ENCODE data around the gene CBLL1. TPM values are rescaled to one million over a fixed set of nuclear protein-coding genes. Genes with fewer than 3 reads are reported as not detected.

CBLL1 gene
- total RNA-seq, 1 donor from 2014 or later: 22.8 TPM

DNA sequence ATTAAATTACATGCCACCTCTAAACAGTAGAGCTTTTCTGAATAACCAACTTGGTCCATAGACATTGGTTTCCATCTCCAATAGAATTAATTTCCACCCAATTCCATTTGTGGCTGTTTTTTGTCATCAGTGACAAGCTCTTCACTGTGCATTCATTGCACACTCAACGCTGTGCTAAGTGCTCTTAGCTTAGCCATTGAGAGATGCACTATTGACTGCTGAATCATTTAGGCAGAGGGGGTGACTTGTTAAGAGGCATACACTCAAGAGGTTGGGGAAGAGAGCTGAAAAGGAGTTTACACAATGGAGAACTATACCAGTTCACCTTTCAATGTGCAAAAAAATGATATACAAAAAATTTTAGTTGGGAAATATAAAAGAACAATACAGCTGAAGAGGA is 31.9 kb upstream of the CBLL1 start:
- intact Hi-C loops (cut with DNase I): no loop called here
- Histone ChIP-seq H3K4me1 (no peaks in the 10 kb centered on the region), H3K27ac (no peak overlapping the region)

DNA sequence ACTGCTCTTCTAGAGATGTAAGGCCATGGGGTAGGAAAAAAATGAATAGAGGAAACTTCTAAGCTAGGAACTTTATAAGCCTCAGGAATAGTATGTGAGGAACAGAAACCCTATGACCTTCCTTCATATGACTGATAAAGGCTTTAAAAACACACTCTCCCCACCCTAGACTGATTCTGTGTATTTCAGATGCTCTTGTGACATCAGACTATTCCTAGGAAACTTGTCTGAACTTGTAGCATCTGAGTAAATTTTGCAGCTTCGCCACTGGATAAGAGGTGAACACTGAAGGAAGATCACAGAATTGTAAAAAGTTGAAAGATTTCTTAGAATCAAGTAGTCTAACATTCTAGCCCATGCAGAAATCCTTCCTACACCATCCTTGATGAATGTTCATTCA is 31.0 kb upstream of the CBLL1 start:
- Histone ChIP-seq H3K27me3 (no peaks in the 10 kb centered on the region), H3K9me3 (no peaks in the 10 kb centered on the region), H3K27ac (no peak overlapping the region), H3K4me3 (no peak overlapping the region), H3K4me1 (no peaks in the 10 kb centered on the region), H3K36me3 (no peaks in the 10 kb centered on the region)
- DNase-seq (no peak), ATAC-seq (no peak)
- intact Hi-C loops (cut with DNase I): no loop called here
- TF ChIP-seq, protein P1, sequence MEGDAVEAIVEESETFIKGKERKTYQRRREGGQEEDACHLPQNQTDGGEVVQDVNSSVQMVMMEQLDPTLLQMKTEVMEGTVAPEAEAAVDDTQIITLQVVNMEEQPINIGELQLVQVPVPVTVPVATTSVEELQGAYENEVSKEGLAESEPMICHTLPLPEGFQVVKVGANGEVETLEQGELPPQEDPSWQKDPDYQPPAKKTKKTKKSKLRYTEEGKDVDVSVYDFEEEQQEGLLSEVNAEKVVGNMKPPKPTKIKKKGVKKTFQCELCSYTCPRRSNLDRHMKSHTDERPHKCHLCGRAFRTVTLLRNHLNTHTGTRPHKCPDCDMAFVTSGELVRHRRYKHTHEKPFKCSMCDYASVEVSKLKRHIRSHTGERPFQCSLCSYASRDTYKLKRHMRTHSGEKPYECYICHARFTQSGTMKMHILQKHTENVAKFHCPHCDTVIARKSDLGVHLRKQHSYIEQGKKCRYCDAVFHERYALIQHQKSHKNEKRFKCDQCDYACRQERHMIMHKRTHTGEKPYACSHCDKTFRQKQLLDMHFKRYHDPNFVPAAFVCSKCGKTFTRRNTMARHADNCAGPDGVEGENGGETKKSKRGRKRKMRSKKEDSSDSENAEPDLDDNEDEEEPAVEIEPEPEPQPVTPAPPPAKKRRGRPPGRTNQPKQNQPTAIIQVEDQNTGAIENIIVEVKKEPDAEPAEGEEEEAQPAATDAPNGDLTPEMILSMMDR (IDR thresholded peaks at IDR 0.05): no peak

More for the DNA sequence above, 31.9 kb upstream of the CBLL1 start:
- no peaks in the 10 kb centered on the region for H3K27me3 ChIP-seq
- ATAC-seq (peak; percentile 50), DNase-seq (no peak)
- TF ChIP-seq, protein P1 (IDR thresholded peaks at IDR 0.05): no peak
- no peaks in the 10 kb centered on the region for H3K36me3 ChIP-seq
- no peak overlapping the region for H3K4me3 ChIP-seq
- H3K9me3 ChIP-seq: no peaks in the 10 kb centered on the region

DNA sequence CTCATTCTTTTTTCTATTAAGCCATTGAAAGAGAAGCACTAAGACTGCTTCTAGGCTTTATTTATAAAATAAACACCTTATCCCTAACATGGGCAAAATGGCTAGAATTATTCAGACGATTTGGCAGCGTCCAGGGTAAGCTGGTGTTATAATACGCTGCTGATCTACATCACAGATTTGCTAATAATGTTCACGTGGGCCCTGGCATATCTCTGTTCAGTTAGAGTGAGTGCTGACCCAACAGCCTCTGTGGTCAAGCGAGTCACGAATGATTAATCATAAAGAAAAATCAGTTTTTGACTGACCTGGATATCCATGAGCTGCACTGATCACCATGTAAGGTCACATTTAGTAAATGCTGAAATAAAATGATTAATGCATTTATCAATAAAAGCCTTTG is 28.4 kb upstream of the CBLL1 start:
- Histone ChIP-seq H3K27ac (no peak overlapping the region), H3K4me1 (no peaks in the 10 kb centered on the region), H3K27me3 (no peaks in the 10 kb centered on the region), H3K9me3 (no peaks in the 10 kb centered on the region), H3K36me3 (no peaks in the 10 kb centered on the region), H3K4me3 (no peak overlapping the region)
- DNase-seq (no peak), ATAC-seq (no peak)
- intact Hi-C loops (cut with DNase I): no loop called here
- TF ChIP-seq, protein P1 (IDR thresholded peaks at IDR 0.05): no peak

DNA sequence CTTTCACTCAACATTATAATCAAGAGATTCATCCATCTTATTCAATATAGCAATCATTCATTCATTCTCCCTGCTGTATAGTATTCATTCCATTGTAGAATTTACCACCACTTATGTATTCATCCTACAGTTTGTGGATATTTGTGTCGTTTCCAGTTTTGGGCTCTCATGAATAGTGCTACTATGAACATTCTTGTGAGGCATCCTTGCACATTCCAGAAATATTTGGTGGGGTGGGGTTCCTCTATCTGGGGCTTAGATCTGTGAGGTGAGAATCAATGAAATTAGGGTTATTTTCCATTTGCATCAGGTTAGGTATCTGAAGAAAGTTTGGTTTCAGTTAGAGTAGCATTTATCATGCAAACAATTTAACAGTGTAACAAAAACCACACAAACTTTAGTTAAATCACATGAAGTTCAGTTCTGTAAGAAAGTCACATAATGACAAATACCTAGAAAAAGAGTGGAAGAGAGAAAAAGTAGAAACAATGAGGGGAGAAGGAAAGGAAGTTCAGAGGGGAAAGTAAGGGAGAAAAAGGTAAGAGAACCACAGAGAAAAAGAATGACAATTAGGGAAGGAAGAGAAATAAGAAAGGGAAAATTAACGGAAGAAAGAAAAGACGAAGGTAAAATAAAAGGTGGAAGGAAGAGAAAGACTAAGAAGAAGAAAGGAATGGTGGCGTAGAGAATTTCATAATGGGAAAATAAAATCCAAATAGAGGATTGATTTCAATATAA is 25.3 kb upstream of the CBLL1 start:
- TF ChIP-seq, protein P1 (IDR thresholded peaks at IDR 0.05): no peak
- intact Hi-C loops (cut with DNase I): no loop called here
- no peaks in the 10 kb centered on the region for H3K9me3 ChIP-seq
- no peaks in the 10 kb centered on the region for H3K27me3 ChIP-seq
- H3K27ac ChIP-seq: no peak overlapping the region
- no peaks in the 10 kb centered on the region for H3K4me1 ChIP-seq
- no peaks in the 10 kb centered on the region for H3K36me3 ChIP-seq
- H3K4me3 ChIP-seq: no peak overlapping the region
- DNase-seq (no peak), ATAC-seq (no peak)

DNA sequence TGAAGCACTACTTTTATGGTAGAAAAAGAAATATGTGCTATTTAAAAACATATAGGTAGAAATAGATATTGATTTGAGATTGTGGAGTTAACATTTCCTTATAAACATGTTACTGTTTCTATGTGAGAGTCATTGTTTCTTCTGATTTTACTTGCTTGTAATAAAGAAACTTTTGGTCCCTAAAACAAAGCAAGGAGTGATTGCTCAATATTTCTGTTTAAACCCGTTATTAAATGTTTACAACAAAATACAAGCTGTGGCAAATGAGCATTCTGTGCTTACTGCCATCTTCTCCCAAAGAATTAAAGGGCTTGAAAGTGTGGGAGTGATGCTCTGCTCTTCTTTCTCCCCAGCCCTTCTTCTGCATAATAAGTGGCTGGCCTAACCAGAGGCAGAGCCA is 22.7 kb upstream of the CBLL1 start:
- H3K4me1 ChIP-seq: no peaks in the 10 kb centered on the region
- H3K9me3 ChIP-seq: no peaks in the 10 kb centered on the region
- no peak overlapping the region for H3K4me3 ChIP-seq
- H3K36me3 ChIP-seq: no peaks in the 10 kb centered on the region
- H3K27me3 ChIP-seq: no peaks in the 10 kb centered on the region
- intact Hi-C loops (cut with DNase I): loop anchor here (5.0 kb wide), 1 partner anchor 259 kb away; no protein-coding TSS in a partner anchor
- no peak for DNase-seq
- no peak for ATAC-seq
- TF ChIP-seq, protein P1 (IDR thresholded peaks at IDR 0.05): no peak
- H3K27ac ChIP-seq: no peak overlapping the region

Measured in upper lobe of right lung (tissue), 1 donor.